ENCODE data around the gene CUL7. TPM values are rescaled to one million over a fixed set of nuclear protein-coding genes. Genes with fewer than 3 reads are reported as not detected.

CUL7 gene
- total RNA-seq, 1 experiment from 2014 or later = 34.1 TPM

GRCh38 chr6:43076464-43077332, 23.0 kb upstream of the CUL7 start:
- POLR2A ChIA-PET = interaction anchor here (0.7 to 2.0 kb wide), 3 partner anchors 14 to 92 kb away, joined by 3 to 8 read pairs (median 5); partner anchors contain the start of genes CUL7 and PPP2R5D
- Histone ChIP-seq H3K27me3 (ENCODE audit: insufficient read depth, low read length) (no peaks in the 10 kb centered on the region), H3K27ac (ENCODE audit: low read depth, low read length) (peak overlapping the region; percentile 86), H3K4me2 (ENCODE audit: low read length) (peak overlapping the region; percentile 82), H3K9me3 (ENCODE audit: control insufficient read depth in 1 of 2, insufficient read depth in 1 of 2, low read depth in 1 of 2, low read length in 2 of 2) (no peaks in the 10 kb centered on the region), H3K4me3 (replicated peaks in 1 of 2; ENCODE audit: low read depth in 1 of 2, low read length in 2 of 2) (peak overlapping the region; percentile 89 to 98), H4K20me1 (ENCODE audit: insufficient read depth) (no peaks in the 10 kb centered on the region), H3K9me2 (ENCODE audit: insufficient read depth) (no peaks in the 10 kb centered on the region), H3K4me1 (ENCODE audit: control insufficient read depth in 1 of 2, insufficient read depth in 2 of 2, low read length in 2 of 2) (peaks cover 18 to 27% of the 10 kb centered on the region in 2 experiments), H2AFZ (ENCODE audit: low read depth, low read length, poor library complexity, severe bottlenecking) (no peak overlapping the region), H3K36me3 (ENCODE audit: control insufficient read depth in 1 of 2, insufficient read depth in 2 of 2, low read length in 2 of 2) (peaks cover 0 to 2% of the 10 kb centered on the region in 2 experiments; a peak in 2 of 4 replicates), H3K79me2 (ENCODE audit: insufficient read depth, low read length) (peaks cover 51% of the 10 kb centered on the region), H3K9ac (ENCODE audit: low read length) (peak overlapping the region; percentile 95)
- CTCF ChIA-PET = interaction anchor here (1.6 to 3.0 kb wide), 2 partner anchors 17 to 67 kb away, joined by 5 to 10 read pairs; partner anchors contain the start of genes KLC4 and MRPL2
- DNase-seq (ENCODE audit: low read depth, low spot score) (no peak), ATAC-seq (peak; percentile 51)
- RAD21 ChIA-PET (ENCODE audit: low non-redundant PET in 1 of 2, low total read pairs in 2 of 2, uncharacterized antibody in 2 of 2, unreplicated experiment in 2 of 2) = interaction anchor here in 1 of 2 experiments (1.0 kb wide), 1 partner anchor 23 kb away, joined by 3 read pairs; the partner anchor contains the start of gene CUL7
- BruUV-seq (replicated peaks) = TSS peak; percentile 77
- intact Hi-C loops (cut with micrococcal nuclease) = loop anchor here (5.0 kb wide), 1 partner anchor 46 kb away; no protein-coding TSS in a partner anchor
- TF ChIP-seq MAX (IDR thresholded peaks at IDR 0.05) = peak; percentile 39; the same call in 1 of the 2 replicates
- peak; percentile 63 for TF ChIP-seq ZFX (IDR thresholded peaks at IDR 0.05)
- TF ChIP-seq POLR2AphosphoS5 (IDR thresholded peaks at IDR 0.05; ENCODE audit: low read depth, low read length) = no peak
- TF ChIP-seq SRF (IDR thresholded peaks at IDR 0.05; ENCODE audit: low read depth) = no peak
- 0 out of 2 replicates have a peak, but pooled peaks have one; percentile 23 for TF ChIP-seq SP1 (IDR thresholded peaks at IDR 0.05; ENCODE audit: low read depth)
- TF ChIP-seq ZNF274 (IDR thresholded peaks at IDR 0.05; ENCODE audit: low read depth, low read length) = no peak

Measured in HCT116 (cell line).